Prostate gland (tissue), 2 donors: ENCODE results near the gene GNPAT.
A peak's percentile ranks its signal among the peaks of the same experiment; 100 is the strongest.

Experiments
- CTCF ChIP-seq, 4 experiments: fragments of 200-600 bp in 2 of 4; fragments of 450-650 bp in 2 of 4; sonication (generic) in 2 of 4; IDR thresholded peaks; 1 replicate in 3 of 4; 2 replicates in 1 of 4; pipeline ENCODE4 v1.5.1; 2016 to 2019; ENCODE audit warnings: antibody characterized with exemption in 4 of 4, mild to moderate bottlenecking in 2 of 4, moderate library complexity in 2 of 4
- POLR2A ChIP-seq: fragments of 450-650 bp; IDR thresholded peaks from one replicate; pipeline ENCODE4 v1.6.1; 2016; ENCODE audit warnings: antibody characterized with exemption, mild to moderate bottlenecking

- no peak for TF ChIP-seq POLR2A
- TF ChIP-seq CTCF (IDR thresholded peaks at IDR 0.05), result peak in 2 of 4 experiments; percentile 15 to 17
These were observed 74.9 kb downstream of the GNPAT start for GRCh38 chr1:231315887-231316286.
